Thoracic aorta (tissue), 2 donors: ENCODE data around the gene RCE1. TPM values are rescaled to one million over a fixed set of nuclear protein-coding genes. Genes with fewer than 3 reads are reported as not detected.

Source experiments
- ATAC-seq: fragments of 150-250 bp; one replicate; pipeline ENCODE4 v1.8.0; 2017; ENCODE audit warnings: low read depth; ENCODE audit not compliant: insufficient number of reproducible peaks, low FRiP score
- DNase-seq: peaks from one replicate; pipeline ENCODE4 v3.0.0-alpha.2; 2020; ENCODE audit warnings: low spot score
- H3K27ac ChIP-seq, 2 donors: fragments of 200-600 bp; sonication (generic); 1 replicate in 1 of 2; 2 replicates in 1 of 2; pipeline ENCODE4 v1.5.1; 2016; ENCODE audit warnings: mild to moderate bottlenecking in 2 of 2, moderate library complexity in 2 of 2
- H3K27me3 ChIP-seq: fragments of 200-600 bp; sonication (generic); replicated peaks from 2 replicates; pipeline ENCODE4 v1.6.0; 2016; ENCODE audit warnings: mild to moderate bottlenecking; ENCODE audit not compliant: insufficient read depth
- H3K36me3 ChIP-seq: fragments of 200-600 bp; sonication (generic); one replicate; pipeline ENCODE4 v1.5.1; 2016
- H3K4me1 ChIP-seq, 2 donors: fragments of 200-600 bp; sonication (generic); 1 replicate in 1 of 2; 2 replicates in 1 of 2; pipeline versions ENCODE4 v1.5.1 to v1.6.0; 2016; ENCODE audit warnings: low read depth in 2 of 2, mild to moderate bottlenecking in 1 of 2; ENCODE audit not compliant: control insufficient read depth in 1 of 2
- H3K4me3 ChIP-seq: fragments of 200-600 bp; sonication (generic); 2 replicates; pipeline ENCODE4 v1.5.1; 2016; ENCODE audit warnings: mild to moderate bottlenecking
- H3K9me3 ChIP-seq: fragments of 200-600 bp; sonication (generic); 2 replicates; pipeline ENCODE4 v1.5.1; 2016
- total RNA-seq, 2 donors: library from RNA; depleted of rRNA; stranded (reverse); fragments of >200 nt; gene quantifications; one replicate each; pipeline versions ENCODE4 v1.1.0 to v1.2.3, GENCODE V29; 2016
- TF ChIP-seq, protein P1 (sequence below): fragments of 200-600 bp; sonication (generic); IDR thresholded peaks from one replicate; pipeline ENCODE4 v1.5.1; 2019; ENCODE audit warnings: antibody characterized with exemption

Gene RCE1
- total RNA-seq, 2 donors from 2014 or later: 11.9 to 17.5 TPM

DNA sequence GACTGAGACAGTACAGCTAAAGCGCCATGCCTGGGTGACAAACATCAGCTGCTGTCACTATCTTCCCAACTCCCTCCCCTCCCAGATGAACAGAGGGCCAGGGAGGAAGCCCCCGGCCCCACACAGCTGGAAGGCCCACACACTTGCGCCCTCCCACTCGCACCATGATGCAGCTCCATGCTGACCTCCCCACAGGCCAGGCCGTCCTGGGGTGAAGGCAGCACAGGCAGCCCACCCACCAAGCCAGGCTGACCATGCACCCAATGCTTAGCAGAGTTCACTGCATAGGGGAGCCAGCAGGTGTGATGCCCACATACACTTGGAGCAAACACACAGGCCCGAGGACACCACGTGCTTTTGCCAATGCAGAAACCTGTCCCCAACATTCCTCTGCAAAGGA, 35.8 kb downstream of the RCE1 start:
- Histone ChIP-seq H3K9me3 (no peaks in the 10 kb centered on the region), H3K4me1 (peaks cover 0 to 10% of the 10 kb centered on the region in 2 donors), H3K36me3 (no peaks in the 10 kb centered on the region), H3K27me3 (no peaks in the 10 kb centered on the region), H3K4me3 (no peak overlapping the region), H3K27ac (no peak overlapping the region)
- DNase-seq: no peak
- ATAC-seq: no peak
- TF ChIP-seq, protein P1, sequence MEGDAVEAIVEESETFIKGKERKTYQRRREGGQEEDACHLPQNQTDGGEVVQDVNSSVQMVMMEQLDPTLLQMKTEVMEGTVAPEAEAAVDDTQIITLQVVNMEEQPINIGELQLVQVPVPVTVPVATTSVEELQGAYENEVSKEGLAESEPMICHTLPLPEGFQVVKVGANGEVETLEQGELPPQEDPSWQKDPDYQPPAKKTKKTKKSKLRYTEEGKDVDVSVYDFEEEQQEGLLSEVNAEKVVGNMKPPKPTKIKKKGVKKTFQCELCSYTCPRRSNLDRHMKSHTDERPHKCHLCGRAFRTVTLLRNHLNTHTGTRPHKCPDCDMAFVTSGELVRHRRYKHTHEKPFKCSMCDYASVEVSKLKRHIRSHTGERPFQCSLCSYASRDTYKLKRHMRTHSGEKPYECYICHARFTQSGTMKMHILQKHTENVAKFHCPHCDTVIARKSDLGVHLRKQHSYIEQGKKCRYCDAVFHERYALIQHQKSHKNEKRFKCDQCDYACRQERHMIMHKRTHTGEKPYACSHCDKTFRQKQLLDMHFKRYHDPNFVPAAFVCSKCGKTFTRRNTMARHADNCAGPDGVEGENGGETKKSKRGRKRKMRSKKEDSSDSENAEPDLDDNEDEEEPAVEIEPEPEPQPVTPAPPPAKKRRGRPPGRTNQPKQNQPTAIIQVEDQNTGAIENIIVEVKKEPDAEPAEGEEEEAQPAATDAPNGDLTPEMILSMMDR: no peak

DNA sequence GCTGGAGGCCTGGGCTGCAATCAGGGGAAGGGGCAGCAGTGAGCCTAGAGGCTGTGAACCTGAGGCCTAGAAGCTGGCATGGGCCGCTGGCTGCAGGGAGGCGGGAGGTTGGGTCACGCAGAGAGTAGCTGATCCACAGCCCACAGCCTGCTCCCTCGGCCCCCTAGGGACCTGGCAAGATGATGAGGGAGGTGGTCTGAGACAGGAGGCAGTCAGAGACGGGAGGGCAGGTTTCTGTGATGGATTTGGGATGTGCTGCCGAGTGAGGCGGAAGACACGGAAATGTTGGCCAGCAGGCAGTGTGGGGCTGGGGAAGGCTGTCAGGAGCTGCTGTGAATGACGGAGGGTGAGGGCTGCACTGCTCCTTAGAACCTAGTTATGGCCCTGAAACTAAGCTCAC, 36.3 kb downstream of the RCE1 start:
- no peak overlapping the region for H3K27ac ChIP-seq
- H3K36me3 ChIP-seq: no peaks in the 10 kb centered on the region
- DNase-seq: no peak
- H3K9me3 ChIP-seq: no peaks in the 10 kb centered on the region
- TF ChIP-seq, protein P1: no peak
- H3K27me3 ChIP-seq: no peaks in the 10 kb centered on the region
- no peak for ATAC-seq
- no peak overlapping the region for H3K4me3 ChIP-seq
- H3K4me1 ChIP-seq: peaks cover 0 to 10% of the 10 kb centered on the region in 2 donors

DNA sequence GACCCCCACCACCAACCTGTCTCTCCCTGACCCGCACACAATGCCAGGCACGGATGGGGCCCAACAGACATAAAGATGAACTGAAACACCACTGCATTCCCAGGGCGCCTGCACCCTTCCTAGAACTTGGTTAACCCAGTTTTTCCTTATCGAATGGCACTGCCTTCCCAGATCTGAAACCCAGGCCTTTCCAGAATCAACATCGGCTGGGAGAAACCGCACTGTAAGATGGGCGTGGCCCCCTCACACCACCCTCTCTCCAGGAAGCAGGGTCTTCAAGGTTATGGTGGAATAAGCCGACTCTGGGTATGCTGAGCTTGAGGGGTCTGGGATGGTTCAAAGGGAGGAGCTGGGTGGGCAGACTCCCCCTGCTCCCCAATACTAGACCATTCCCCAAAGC, 36.8 kb downstream of the RCE1 start:
- TF ChIP-seq, protein P1: no peak
- no peaks in the 10 kb centered on the region for H3K9me3 ChIP-seq
- no peak for ATAC-seq
- no peak overlapping the region for H3K27ac ChIP-seq
- no peaks in the 10 kb centered on the region for H3K36me3 ChIP-seq
- DNase-seq: no peak
- peaks cover 0 to 10% of the 10 kb centered on the region in 2 donors for H3K4me1 ChIP-seq
- H3K27me3 ChIP-seq: no peaks in the 10 kb centered on the region
- H3K4me3 ChIP-seq: no peak overlapping the region

DNA sequence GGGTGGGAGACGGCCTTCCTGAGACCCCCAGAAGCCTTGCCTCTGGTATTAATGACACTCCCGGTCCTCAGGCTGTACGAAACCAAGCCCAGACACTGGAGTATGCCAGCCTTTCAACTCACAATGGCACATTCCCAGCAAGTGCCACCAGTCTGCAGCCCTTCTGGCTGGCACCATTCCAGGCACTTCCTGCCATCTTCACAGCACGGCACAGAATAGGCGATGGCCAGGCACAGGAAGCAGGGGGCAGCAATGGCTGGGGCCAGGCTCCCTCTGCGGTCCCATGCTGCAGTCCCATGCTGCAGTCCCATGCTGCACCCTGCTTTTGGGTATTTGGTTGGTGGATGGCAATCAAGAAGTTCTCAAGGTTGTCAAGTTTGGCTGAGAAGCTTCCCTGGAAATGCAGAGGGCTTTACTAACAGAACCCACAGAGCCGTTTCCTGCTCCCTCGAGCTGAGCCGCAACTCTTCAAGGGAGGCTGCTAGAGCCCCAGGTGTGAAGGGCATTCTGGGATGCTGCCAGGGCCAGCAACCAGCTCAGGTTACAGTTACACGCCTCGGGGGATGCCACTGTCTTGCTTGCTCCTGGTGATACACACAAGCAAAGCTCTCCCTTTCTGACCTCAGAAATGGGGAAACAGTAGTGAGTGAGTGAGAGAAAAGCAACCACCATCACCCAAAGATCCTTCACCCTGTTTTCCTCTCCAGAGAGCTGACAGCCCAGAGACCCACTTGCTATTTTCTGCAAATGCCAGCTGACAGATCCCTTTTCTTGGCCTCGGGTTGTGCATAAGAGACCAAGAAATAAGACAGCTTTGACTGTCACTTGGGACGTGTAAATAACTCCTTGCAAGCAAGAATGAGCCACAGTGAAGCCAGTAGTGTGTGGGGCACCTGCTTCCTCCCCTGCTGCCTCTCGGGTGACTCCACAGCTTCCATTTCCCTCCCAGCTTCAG, 37.5 kb downstream of the RCE1 start:
- no peaks in the 10 kb centered on the region for H3K36me3 ChIP-seq
- no peaks in the 10 kb centered on the region for H3K27me3 ChIP-seq
- no peak overlapping the region for H3K4me3 ChIP-seq
- H3K4me1 ChIP-seq: peaks cover 0 to 10% of the 10 kb centered on the region in 2 donors
- TF ChIP-seq, protein P1: no peak
- ATAC-seq (no peak), DNase-seq (no peak)
- H3K9me3 ChIP-seq: no peaks in the 10 kb centered on the region
- H3K27ac ChIP-seq: no peak overlapping the region

DNA sequence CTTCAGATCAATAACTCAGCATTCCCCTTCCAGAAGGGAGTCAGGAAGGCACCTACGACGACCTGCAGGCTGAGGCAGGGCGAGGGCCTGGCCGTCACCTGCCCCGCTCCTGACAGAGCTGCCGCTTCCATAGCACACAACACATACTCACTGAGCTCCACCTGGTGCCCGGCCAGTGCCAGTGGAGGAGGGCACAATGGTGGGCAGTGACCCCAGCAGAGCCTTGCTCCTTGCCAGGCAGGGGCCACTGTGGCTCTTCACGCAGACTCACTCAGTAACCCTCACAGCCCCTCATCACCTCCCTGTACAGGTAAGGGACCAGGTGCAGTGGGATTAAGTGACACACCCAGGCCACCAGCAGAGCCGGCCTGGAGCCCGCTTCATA, 38.2 kb downstream of the RCE1 start:
- H3K4me1 ChIP-seq: peaks cover 0 to 10% of the 10 kb centered on the region in 2 donors
- TF ChIP-seq, protein P1: no peak
- H3K9me3 ChIP-seq: no peaks in the 10 kb centered on the region
- no peak for ATAC-seq
- no peaks in the 10 kb centered on the region for H3K36me3 ChIP-seq
- H3K27ac ChIP-seq: no peak overlapping the region
- no peak overlapping the region for H3K4me3 ChIP-seq
- no peak for DNase-seq
- H3K27me3 ChIP-seq: no peaks in the 10 kb centered on the region
